Panc1 (cell line): ENCODE results near the gene FHIT. TPM values are rescaled to one million over a fixed set of nuclear protein-coding genes. Genes with fewer than 3 reads are reported as not detected.

Source experiments
- ATAC-seq: fragments of 200-7000 bp; cut with Tn5 transposase; 2 replicates; pipeline ENCODE4 v1.9.1; 2020; ENCODE audit warnings: mild to moderate bottlenecking, moderate library complexity
- BruUV-seq: library from RNA; stranded (reverse); fragments of 400-500 nt; replicated peaks from 2 replicates; lab custom pipeline; 2021; lab: Mats Ljungman, UMichigan
- CTCF ChIA-PET: fragments of 300-600 bp; sonication (Branson Sonifier 250); formaldehyde crosslinking; loops from one replicate; lab custom pipeline; 2022; ENCODE audit warnings: antibody characterized with exemption; lab: Charles Lee
- POLR2A ChIA-PET: fragments of 300-600 bp; sonication (Branson Sonifier 250); formaldehyde crosslinking; loops from one replicate; lab custom pipeline; 2022; ENCODE audit warnings: antibody characterized with exemption; lab: Charles Lee
- DNase-seq: peaks from one replicate; pipeline ENCODE4 v3.0.0-alpha.2; 2010; ENCODE audit warnings: low read depth, low spot score
- H3K27ac ChIP-seq: 2 replicates; pipeline ENCODE4 v1.5.1; 2011; ENCODE audit warnings: mild to moderate bottlenecking, low read length, inconsistent platforms
- H3K27me3 ChIP-seq: fragments of 200-500 bp; sonication (Bioruptor generic); 2 replicates; pipeline ENCODE4 v1.6.0; 2014; ENCODE audit warnings: low read length, inconsistent platforms; ENCODE audit not compliant: control insufficient read depth, insufficient read depth
- H3K36me3 ChIP-seq: fragments of 200-500 bp; sonication (Bioruptor generic); 2 replicates; pipeline ENCODE4 v1.5.1; 2014; ENCODE audit warnings: inconsistent platforms, mild to moderate bottlenecking, low read length, moderate library complexity; ENCODE audit not compliant: control insufficient read depth, insufficient read depth
- H3K4me1 ChIP-seq: 2 replicates; pipeline ENCODE4 v1.5.1; 2011; ENCODE audit warnings: inconsistent platforms, mild to moderate bottlenecking, low read length, moderate library complexity; ENCODE audit not compliant: control insufficient read depth, insufficient read depth
- H3K4me3 ChIP-seq, 2 experiments: 2 replicates each; pipeline ENCODE4 v1.5.1; 2011 to 2012; ENCODE audit warnings: low read depth in 2 of 2, low read length in 2 of 2, mild to moderate bottlenecking in 2 of 2, inconsistent platforms in 1 of 2, moderate library complexity in 1 of 2
- H3K9me3 ChIP-seq: fragments of 200-500 bp; sonication (Bioruptor generic); 2 replicates; pipeline ENCODE4 v1.5.1; 2014; ENCODE audit warnings: low read depth, mild to moderate bottlenecking, inconsistent platforms, low read length, moderate library complexity; ENCODE audit not compliant: control insufficient read depth, insufficient read depth
- CTCF ChIP-seq: fragments of 450-650 bp; IDR thresholded peaks from 2 replicates; pipeline ENCODE4 v1.5.1; 2017; ENCODE audit warnings: mild to moderate bottlenecking
- POLR2AphosphoS5 ChIP-seq: IDR thresholded peaks from 2 replicates; pipeline ENCODE4 v1.6.1; 2012; ENCODE audit warnings: mild to moderate bottlenecking, low read depth, low read length, moderate library complexity
- SIN3A ChIP-seq: IDR thresholded peaks from 2 replicates; pipeline ENCODE4 v1.6.1; 2012; ENCODE audit warnings: low read depth, mild to moderate bottlenecking, low read length, moderate library complexity, borderline replicate concordance; ENCODE audit not compliant: insufficient read depth
- TCF7L2 ChIP-seq: IDR thresholded peaks from 2 replicates; pipeline ENCODE4 v1.6.1; 2011; ENCODE audit warnings: mild to moderate bottlenecking, low read depth, low read length, inconsistent platforms
- in situ Hi-C: cut with HindIII; loops from 2 replicates; pipeline ENCODE4 v1.10.0; 2016; ENCODE audit warnings: low sequenced_read_pairs, low pct_unique_long_range_greater_than_20kb
- intact Hi-C: fragments of 100-400 bp; cut with micrococcal nuclease; formaldehyde crosslinking; loops from one replicate; pipeline ENCODE4 v1.10.0; 2022; ENCODE audit not compliant: unreplicated experiment
- total RNA-seq: library from RNA; stranded (reverse); gene quantifications from one replicate; pipeline ENCODE4 v1.2.1, GENCODE V29; 2021; ENCODE audit not compliant: unreplicated experiment
- TF ChIP-seq, protein P1 (sequence below), 2 experiments: IDR thresholded peaks; 2 replicates each; pipeline ENCODE4 v1.6.1; 2011 to 2012; ENCODE audit warnings: low read depth in 2 of 2, control low read depth in 1 of 2, low read length in 1 of 2, mild to moderate bottlenecking in 1 of 2, moderate library complexity in 1 of 2; ENCODE audit not compliant: insufficient read depth in 1 of 2

Gene FHIT
- total RNA-seq, 1 experiment from 2014 or later, result 2.2 TPM

GRCh38 chr3:60629816-60630215 is 621.4 kb downstream of the FHIT start:
- POLR2A ChIA-PET, result no interaction called here
- Histone ChIP-seq H3K27me3 (no peaks in the 10 kb centered on the region), H3K36me3 (no peaks in the 10 kb centered on the region), H3K4me1 (no peaks in the 10 kb centered on the region), H3K4me3 (no peak overlapping the region), H3K27ac (no peak overlapping the region), H3K9me3 (no peaks in the 10 kb centered on the region)
- CTCF ChIA-PET, result no interaction called here
- TF ChIP-seq POLR2AphosphoS5 (no peak), SIN3A (no peak), CTCF (no peak), TCF7L2 (no peak)
- TF ChIP-seq, protein P1, sequence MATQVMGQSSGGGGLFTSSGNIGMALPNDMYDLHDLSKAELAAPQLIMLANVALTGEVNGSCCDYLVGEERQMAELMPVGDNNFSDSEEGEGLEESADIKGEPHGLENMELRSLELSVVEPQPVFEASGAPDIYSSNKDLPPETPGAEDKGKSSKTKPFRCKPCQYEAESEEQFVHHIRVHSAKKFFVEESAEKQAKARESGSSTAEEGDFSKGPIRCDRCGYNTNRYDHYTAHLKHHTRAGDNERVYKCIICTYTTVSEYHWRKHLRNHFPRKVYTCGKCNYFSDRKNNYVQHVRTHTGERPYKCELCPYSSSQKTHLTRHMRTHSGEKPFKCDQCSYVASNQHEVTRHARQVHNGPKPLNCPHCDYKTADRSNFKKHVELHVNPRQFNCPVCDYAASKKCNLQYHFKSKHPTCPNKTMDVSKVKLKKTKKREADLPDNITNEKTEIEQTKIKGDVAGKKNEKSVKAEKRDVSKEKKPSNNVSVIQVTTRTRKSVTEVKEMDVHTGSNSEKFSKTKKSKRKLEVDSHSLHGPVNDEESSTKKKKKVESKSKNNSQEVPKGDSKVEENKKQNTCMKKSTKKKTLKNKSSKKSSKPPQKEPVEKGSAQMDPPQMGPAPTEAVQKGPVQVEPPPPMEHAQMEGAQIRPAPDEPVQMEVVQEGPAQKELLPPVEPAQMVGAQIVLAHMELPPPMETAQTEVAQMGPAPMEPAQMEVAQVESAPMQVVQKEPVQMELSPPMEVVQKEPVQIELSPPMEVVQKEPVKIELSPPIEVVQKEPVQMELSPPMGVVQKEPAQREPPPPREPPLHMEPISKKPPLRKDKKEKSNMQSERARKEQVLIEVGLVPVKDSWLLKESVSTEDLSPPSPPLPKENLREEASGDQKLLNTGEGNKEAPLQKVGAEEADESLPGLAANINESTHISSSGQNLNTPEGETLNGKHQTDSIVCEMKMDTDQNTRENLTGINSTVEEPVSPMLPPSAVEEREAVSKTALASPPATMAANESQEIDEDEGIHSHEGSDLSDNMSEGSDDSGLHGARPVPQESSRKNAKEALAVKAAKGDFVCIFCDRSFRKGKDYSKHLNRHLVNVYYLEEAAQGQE (IDR thresholded peaks at IDR 0.05; ENCODE audit: insufficient read depth in 1 of 2, low read depth in 2 of 2, low read length in 1 of 2), result no peak
- in situ Hi-C loops, result no loop called here
- intact Hi-C loops, result no loop called here
- no peak for ATAC-seq
- DNase-seq, result no peak
- BruUV-seq, result no TSS peak

GRCh38 chr3:60622349-60622748 is 628.9 kb downstream of the FHIT start:
- Histone ChIP-seq H3K27ac (no peak overlapping the region), H3K36me3 (no peaks in the 10 kb centered on the region), H3K4me1 (no peaks in the 10 kb centered on the region), H3K27me3 (no peaks in the 10 kb centered on the region), H3K9me3 (no peaks in the 10 kb centered on the region), H3K4me3 (no peak overlapping the region)
- ChIA-PET CTCF (no interaction called here), POLR2A (no interaction called here)
- TF ChIP-seq POLR2AphosphoS5 (no peak), TCF7L2 (no peak), CTCF (no peak)
- TF ChIP-seq, protein P1 (IDR thresholded peaks at IDR 0.05; ENCODE audit: insufficient read depth in 1 of 2, low read depth in 2 of 2, low read length in 1 of 2), result no peak
- in situ Hi-C loops (no loop called here), intact Hi-C loops (no loop called here)
- ATAC-seq, result no peak
- no peak for DNase-seq
- no TSS peak for BruUV-seq
